ENCODE measurements around the gene RNF150. TPM values are rescaled to one million over a fixed set of nuclear protein-coding genes. Genes with fewer than 3 reads are reported as not detected.

The RNF150 gene
- total RNA-seq, 4 donors from 2014 or later, result 0.65 to 4.8 (median 1.7) TPM

DNA sequence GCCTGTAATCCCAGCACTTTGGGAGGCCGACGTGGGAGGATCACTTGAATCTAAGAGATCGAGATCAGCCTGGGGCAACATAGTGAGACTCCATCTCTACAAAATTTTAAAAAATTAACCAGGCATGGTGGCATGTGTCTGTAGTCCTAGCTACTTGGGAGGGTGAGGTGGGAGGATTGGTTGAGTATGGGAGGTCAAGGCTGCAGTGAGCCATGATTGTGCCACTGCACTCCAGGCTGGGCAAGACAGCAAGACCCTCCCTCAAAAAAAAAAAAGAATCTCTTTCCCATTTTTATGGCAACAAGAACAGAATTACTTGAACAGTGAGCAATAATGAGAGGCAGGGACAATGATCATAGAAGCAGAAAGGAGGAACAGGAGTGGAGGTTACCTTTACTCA is 94.8 kb downstream of the RNF150 start:
- 88 to 93% methylated on average over 3 of the region's 3 CpGs for WGBS, 2 donors
- TF ChIP-seq POLR2A (IDR thresholded peaks at IDR 0.05), result no peak
- TF ChIP-seq, protein P1, sequence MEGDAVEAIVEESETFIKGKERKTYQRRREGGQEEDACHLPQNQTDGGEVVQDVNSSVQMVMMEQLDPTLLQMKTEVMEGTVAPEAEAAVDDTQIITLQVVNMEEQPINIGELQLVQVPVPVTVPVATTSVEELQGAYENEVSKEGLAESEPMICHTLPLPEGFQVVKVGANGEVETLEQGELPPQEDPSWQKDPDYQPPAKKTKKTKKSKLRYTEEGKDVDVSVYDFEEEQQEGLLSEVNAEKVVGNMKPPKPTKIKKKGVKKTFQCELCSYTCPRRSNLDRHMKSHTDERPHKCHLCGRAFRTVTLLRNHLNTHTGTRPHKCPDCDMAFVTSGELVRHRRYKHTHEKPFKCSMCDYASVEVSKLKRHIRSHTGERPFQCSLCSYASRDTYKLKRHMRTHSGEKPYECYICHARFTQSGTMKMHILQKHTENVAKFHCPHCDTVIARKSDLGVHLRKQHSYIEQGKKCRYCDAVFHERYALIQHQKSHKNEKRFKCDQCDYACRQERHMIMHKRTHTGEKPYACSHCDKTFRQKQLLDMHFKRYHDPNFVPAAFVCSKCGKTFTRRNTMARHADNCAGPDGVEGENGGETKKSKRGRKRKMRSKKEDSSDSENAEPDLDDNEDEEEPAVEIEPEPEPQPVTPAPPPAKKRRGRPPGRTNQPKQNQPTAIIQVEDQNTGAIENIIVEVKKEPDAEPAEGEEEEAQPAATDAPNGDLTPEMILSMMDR (IDR thresholded peaks at IDR 0.05), result no peak
- no peak overlapping the region for H3K4me3 ChIP-seq (ENCODE audit: low read depth, poor library complexity, severe bottlenecking)
- no peak for DNase-seq (ENCODE audit: low spot score in 2 of 2)
- intact Hi-C loops (cut with DNase I; ENCODE audit: low total_unique reads), result no loop called here

- no peak for DNase-seq (ENCODE audit: low spot score in 2 of 2)
- H3K4me3 ChIP-seq (ENCODE audit: low read depth, poor library complexity, severe bottlenecking), result no peak overlapping the region
- intact Hi-C loops (cut with DNase I; ENCODE audit: low total_unique reads), result no loop called here
- no peak for TF ChIP-seq POLR2A (IDR thresholded peaks at IDR 0.05)
- TF ChIP-seq, protein P1 (IDR thresholded peaks at IDR 0.05), result no peak
Observed at GRCh38 chr4:141037446-141037845, 95.8 kb downstream of the RNF150 start.

DNA sequence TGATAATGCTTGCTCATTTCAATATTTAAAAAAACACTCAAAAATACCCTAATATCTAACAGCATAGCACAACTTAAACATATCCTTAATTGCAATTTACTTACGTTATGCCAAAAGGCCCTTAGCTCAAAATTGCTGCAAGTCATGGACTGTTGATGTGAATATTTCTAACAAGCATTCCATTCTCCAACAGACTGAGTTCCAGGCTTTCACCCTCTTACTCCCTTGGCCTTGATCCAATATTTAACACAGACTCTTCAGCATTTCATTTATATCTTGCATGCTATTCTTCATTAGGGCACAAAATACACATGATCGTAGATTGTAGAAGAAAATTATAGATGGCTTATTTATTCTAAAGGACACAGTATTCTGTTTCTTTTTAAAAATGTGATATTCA is 96.5 kb downstream of the RNF150 start:
- no peak overlapping the region for H3K4me3 ChIP-seq (ENCODE audit: low read depth, poor library complexity, severe bottlenecking)

DNA sequence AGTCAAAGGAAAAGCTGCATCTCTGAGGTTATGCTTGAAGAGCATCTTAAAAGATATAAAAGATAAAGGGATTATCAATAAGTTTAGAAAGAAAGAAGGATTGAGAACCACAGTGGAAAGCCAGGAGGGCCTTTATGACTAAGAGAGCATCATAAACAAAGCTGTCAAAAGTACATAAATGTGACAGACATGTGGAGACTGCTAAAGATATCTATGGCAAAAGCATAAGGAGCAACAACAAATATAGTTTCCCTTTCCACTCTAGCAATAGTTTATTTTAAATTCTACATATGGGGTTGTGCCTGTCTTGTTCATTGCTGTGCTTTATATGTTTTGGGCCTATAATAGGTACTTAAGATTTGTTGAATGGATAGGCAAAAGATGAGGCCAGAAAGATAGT is 97.3 kb downstream of the RNF150 start:
- no peak for DNase-seq (ENCODE audit: low spot score in 2 of 2)
- no peak overlapping the region for H3K4me3 ChIP-seq (ENCODE audit: low read depth, poor library complexity, severe bottlenecking)
- TF ChIP-seq, protein P1 (IDR thresholded peaks at IDR 0.05), result no peak
- TF ChIP-seq POLR2A (IDR thresholded peaks at IDR 0.05), result no peak
- intact Hi-C loops (cut with DNase I; ENCODE audit: low total_unique reads), result no loop called here

More for the DNA sequence above, 96.5 kb downstream of the RNF150 start:
- WGBS, 2 donors, result 68 to 72% methylated on average over 2 of the region's 2 CpGs
- intact Hi-C loops (cut with DNase I; ENCODE audit: low total_unique reads), result no loop called here
- TF ChIP-seq, protein P1 (IDR thresholded peaks at IDR 0.05), result no peak
- DNase-seq (ENCODE audit: low spot score in 2 of 2), result no peak

GRCh38 chr4:141028024-141028529 is 105.2 kb downstream of the RNF150 start:
- H3K4me3 ChIP-seq (ENCODE audit: low read depth, poor library complexity, severe bottlenecking), result no peak overlapping the region
- 29 to 38% methylated on average over 2 of the region's 2 CpGs for WGBS, 2 donors
- TF ChIP-seq, protein P1 (IDR thresholded peaks at IDR 0.05), result no peak
- no peak for TF ChIP-seq POLR2A (IDR thresholded peaks at IDR 0.05)
- no peak for DNase-seq (ENCODE audit: low spot score in 2 of 2)
- intact Hi-C loops (cut with DNase I; ENCODE audit: low total_unique reads), result no loop called here

DNA sequence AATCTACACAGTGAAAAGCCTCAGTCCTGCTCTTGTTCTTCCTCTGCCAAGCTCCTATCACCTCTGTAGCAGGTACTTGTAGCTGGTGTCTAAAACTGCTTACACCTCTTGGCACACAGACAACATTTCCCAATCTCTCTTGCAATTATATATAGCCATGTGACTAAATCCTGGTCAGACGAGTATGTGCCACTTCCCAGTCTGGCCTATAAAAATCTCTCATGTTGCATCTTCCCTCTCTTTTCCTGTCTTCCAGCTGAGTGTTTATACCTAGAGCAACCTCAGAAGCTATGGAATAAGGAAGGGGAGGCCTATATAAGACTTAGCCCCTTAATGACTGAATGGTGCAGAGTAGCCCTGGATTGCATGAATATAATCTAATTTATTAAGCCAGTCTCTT is 105.8 kb downstream of the RNF150 start:
- 21 to 28% methylated on average over 1 of the region's 1 CpG for WGBS, 2 donors
- peak in 1 of 2 donors; percentile 32 for DNase-seq (ENCODE audit: low spot score in 2 of 2)

More for the DNA sequence above, 105.8 kb downstream of the RNF150 start:
- H3K4me3 ChIP-seq (ENCODE audit: low read depth, poor library complexity, severe bottlenecking), result no peak overlapping the region
- TF ChIP-seq POLR2A (IDR thresholded peaks at IDR 0.05), result no peak
- TF ChIP-seq, protein P1 (IDR thresholded peaks at IDR 0.05), result no peak
- intact Hi-C loops (cut with DNase I; ENCODE audit: low total_unique reads), result no loop called here
